ENCODE data around the gene SLC15A5. TPM values are rescaled to one million over a fixed set of nuclear protein-coding genes. Genes with fewer than 3 reads are reported as not detected.
A peak's percentile ranks its signal among the peaks of the same experiment; 100 is the strongest.

SLC15A5 gene
- total RNA-seq, 2 donors from 2014 or later = not detected

DNA sequence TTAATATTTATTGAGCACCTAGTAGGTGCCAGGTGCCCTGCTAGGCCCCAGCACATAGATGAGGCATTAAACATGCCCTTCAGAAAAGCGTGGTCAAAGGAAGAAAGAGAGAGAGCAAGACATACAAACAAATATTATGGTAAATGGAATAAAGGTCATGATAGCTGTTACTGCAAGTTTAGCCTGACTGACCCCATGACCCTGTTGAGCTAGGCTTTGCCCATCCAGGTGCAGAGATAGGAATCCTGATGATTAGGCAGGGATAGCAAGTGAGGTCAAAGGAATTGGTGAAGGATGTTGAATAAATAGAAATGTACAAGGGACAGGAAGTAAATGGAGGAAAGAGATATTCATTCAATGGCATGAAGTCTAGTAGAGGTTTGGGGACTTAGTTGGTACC lies 33.4 kb upstream of the SLC15A5 start:
- no peaks in the 10 kb centered on the region for H3K36me3 ChIP-seq
- H3K9me3 ChIP-seq = peaks cover 0 to 14% of the 10 kb centered on the region in 2 donors
- TF ChIP-seq, protein P1, sequence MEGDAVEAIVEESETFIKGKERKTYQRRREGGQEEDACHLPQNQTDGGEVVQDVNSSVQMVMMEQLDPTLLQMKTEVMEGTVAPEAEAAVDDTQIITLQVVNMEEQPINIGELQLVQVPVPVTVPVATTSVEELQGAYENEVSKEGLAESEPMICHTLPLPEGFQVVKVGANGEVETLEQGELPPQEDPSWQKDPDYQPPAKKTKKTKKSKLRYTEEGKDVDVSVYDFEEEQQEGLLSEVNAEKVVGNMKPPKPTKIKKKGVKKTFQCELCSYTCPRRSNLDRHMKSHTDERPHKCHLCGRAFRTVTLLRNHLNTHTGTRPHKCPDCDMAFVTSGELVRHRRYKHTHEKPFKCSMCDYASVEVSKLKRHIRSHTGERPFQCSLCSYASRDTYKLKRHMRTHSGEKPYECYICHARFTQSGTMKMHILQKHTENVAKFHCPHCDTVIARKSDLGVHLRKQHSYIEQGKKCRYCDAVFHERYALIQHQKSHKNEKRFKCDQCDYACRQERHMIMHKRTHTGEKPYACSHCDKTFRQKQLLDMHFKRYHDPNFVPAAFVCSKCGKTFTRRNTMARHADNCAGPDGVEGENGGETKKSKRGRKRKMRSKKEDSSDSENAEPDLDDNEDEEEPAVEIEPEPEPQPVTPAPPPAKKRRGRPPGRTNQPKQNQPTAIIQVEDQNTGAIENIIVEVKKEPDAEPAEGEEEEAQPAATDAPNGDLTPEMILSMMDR (IDR thresholded peaks at IDR 0.05) = no peak
- H3K27ac ChIP-seq = no peak overlapping the region
- no peak for DNase-seq (ENCODE audit: low spot score)
- no peaks in the 10 kb centered on the region for H3K4me1 ChIP-seq
- H3K4me3 ChIP-seq = no peak overlapping the region
- no peaks in the 10 kb centered on the region for H3K27me3 ChIP-seq

DNA sequence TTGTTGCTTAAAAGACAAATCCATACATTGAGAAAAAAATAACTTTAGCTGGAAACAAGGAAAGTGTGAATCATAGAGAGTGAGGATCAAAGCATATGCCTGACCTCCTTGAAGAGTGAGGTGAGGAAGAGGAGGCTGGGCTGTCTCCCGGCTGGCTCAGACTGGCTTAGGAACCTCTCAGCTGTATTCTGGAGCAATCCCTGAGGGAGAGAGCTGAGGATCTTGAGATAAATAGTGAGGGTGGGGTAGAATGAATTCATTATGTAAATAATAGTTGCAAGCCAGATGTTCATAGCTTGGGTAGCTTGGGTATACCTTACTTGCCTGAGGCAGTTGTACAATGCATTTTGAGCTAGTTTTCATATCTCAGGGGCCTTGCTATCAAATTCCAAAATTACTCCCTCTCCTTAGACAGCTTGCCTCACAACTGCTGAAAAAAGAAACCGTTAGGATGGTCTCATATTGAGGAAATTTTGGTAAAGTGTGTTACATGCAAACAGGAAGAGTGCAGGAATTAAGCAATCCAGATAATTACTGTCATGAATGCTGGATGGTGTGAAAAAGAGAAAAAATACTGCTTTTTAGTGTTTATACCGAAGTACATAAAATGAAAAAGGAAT lies 30.5 kb upstream of the SLC15A5 start:
- Histone ChIP-seq H3K27ac (no peak overlapping the region), H3K27me3 (no peaks in the 10 kb centered on the region), H3K36me3 (no peaks in the 10 kb centered on the region), H3K4me1 (no peaks in the 10 kb centered on the region), H3K4me3 (no peak overlapping the region), H3K9me3 (peaks cover 0 to 14% of the 10 kb centered on the region in 2 donors)
- TF ChIP-seq, protein P1 (IDR thresholded peaks at IDR 0.05) = no peak
- DNase-seq (ENCODE audit: low spot score) = no peak

DNA sequence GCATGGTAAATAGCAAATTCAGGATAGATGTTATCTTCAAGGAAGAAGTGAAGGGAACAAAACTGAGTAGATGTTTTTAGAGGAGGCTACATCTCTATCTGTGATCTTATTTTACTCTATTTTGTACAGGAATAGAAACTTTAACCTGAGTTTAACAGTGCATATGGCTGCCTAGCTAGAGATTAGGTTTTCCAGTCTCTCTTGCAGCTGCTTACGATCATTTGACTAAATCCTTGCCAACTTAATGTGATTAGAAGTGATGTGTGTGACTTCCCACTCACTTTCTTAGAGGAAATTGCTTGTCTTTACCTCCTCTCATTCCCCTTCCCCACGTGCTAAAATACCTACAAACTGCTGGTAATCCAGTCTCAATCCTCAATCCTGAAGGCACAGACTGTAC lies 26.5 kb upstream of the SLC15A5 start:
- Histone ChIP-seq H3K27me3 (no peaks in the 10 kb centered on the region), H3K27ac (no peak overlapping the region), H3K4me3 (no peak overlapping the region), H3K9me3 (no peaks in the 10 kb centered on the region), H3K4me1 (no peaks in the 10 kb centered on the region), H3K36me3 (no peaks in the 10 kb centered on the region)
- no peak for DNase-seq (ENCODE audit: low spot score)
- TF ChIP-seq, protein P1 (IDR thresholded peaks at IDR 0.05) = no peak

DNA sequence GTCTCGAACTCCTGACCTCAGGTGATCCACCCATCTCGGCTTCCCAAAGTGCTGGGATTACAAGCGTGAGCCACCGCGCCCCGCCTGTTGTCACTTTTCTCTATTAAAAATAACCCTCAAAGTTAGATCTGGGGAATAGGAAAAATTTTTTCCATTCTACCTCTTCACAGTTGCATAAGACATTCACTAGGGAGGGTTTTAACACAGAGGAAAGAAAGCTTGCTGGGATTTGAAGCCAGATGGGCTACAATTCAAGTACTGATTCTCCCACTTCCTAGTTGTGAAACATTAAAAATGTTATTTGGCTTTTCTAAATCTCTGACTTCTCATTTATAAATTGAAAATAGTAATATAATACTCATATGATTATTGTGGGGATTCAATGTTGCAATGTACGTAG lies 23.3 kb upstream of the SLC15A5 start:
- no peak overlapping the region for H3K4me3 ChIP-seq
- no peaks in the 10 kb centered on the region for H3K36me3 ChIP-seq
- TF ChIP-seq, protein P1 (IDR thresholded peaks at IDR 0.05) = no peak
- H3K27ac ChIP-seq = peak overlapping the region in 1 of 2 donors; percentile 64
- peak; percentile 69 for DNase-seq (ENCODE audit: low spot score)
- H3K27me3 ChIP-seq = no peaks in the 10 kb centered on the region
- H3K9me3 ChIP-seq = no peaks in the 10 kb centered on the region
- no peaks in the 10 kb centered on the region for H3K4me1 ChIP-seq

DNA sequence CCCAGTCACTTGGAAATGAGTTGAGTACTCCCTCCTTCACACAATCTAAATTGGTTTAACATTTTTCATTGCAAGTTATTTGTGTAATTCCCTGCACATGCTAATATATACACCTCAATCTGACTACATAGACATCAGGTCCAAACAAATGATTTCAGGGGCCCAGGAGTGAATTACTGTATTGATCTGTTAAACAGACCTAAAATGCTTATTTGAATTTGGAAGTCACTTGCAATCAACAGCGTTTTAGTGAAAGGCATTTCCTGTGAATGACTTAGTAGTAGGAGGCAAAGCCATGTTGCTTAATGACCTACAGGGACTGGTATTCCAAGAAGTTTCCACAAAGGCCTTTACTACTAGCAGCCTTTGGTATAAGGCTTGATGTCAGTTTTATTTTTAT lies 22.6 kb upstream of the SLC15A5 start:
- TF ChIP-seq, protein P1 (IDR thresholded peaks at IDR 0.05) = no peak
- DNase-seq (ENCODE audit: low spot score) = no peak
- Histone ChIP-seq H3K4me1 (no peaks in the 10 kb centered on the region), H3K9me3 (no peaks in the 10 kb centered on the region), H3K27ac (peak overlapping the region in 1 of 2 donors; percentile 64), H3K4me3 (no peak overlapping the region), H3K27me3 (no peaks in the 10 kb centered on the region), H3K36me3 (no peaks in the 10 kb centered on the region)

DNA sequence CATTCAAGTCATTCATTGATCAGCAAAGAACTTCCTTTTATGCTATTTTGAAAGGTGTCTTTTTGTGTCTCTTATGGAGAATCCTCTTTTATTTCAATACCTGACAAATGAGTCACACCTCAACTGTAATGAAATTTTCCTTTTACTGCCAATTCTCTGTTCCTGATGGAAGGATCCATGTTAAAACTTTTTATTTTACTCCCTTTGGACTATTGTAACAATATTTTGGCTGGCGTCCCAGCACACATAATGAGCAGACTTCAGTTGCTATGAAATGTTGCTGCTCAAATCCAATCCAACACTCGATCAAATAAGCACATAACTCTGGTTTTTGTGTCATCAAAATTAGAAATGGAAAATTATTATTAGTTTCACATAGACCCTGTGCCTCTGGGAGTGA lies 21.9 kb upstream of the SLC15A5 start:
- DNase-seq (ENCODE audit: low spot score) = no peak
- Histone ChIP-seq H3K4me3 (no peak overlapping the region), H3K27ac (peak overlapping the region in 1 of 2 donors; percentile 23), H3K9me3 (no peaks in the 10 kb centered on the region), H3K27me3 (no peaks in the 10 kb centered on the region), H3K36me3 (no peaks in the 10 kb centered on the region), H3K4me1 (no peaks in the 10 kb centered on the region)
- TF ChIP-seq, protein P1 (IDR thresholded peaks at IDR 0.05) = no peak

All from right atrium auricular region (tissue), 2 donors.